IPS DF 6.9 (cell line): ENCODE data around the gene BRD3.

Experiments used
- DNase-seq: peaks from one replicate; pipeline ENCODE4 v3.0.0-alpha.2; 2013; ENCODE audit warnings: low read depth, low spot score
- H3K27ac ChIP-seq: one replicate; pipeline ENCODE4 v1.5.1; 2013; ENCODE audit warnings: low read length, control low read depth
- H3K27me3 ChIP-seq: 2 replicates; pipeline ENCODE4 v1.6.1; 2013; ENCODE audit warnings: mild to moderate bottlenecking, low read length; ENCODE audit not compliant: control insufficient read depth, insufficient read depth
- H3K36me3 ChIP-seq: 2 replicates; pipeline ENCODE4 v1.6.1; 2013; ENCODE audit warnings: low read length; ENCODE audit not compliant: control insufficient read depth, insufficient read depth
- H3K4me1 ChIP-seq: 2 replicates; pipeline ENCODE4 v1.6.1; 2013; ENCODE audit warnings: low read length; ENCODE audit not compliant: control insufficient read depth, insufficient read depth
- H3K4me3 ChIP-seq: 2 replicates; pipeline ENCODE4 v1.5.1; 2013; ENCODE audit warnings: mild to moderate bottlenecking, low read length
- H3K9me3 ChIP-seq: 2 replicates; pipeline ENCODE4 v1.6.1; 2013; ENCODE audit warnings: low read length, inconsistent platforms; ENCODE audit not compliant: control insufficient read depth, insufficient read depth
- WGBS: extraction: QIAGEN DNeasy Blood & Tissue Kit; methylation state at CpG from one replicate; pipeline ENCODE4 v1.1.7; 2013; ENCODE audit warnings: mixed read lengths, missing lambda C conversion rate; ENCODE audit not compliant: insufficient read length, insufficient coverage; 5-methylcytosine and 5-hydroxymethylcytosine counted together

The BRD3 gene

GRCh38 chr9:134060546-134060945, 7.3 kb downstream of the BRD3 start:
- Histone ChIP-seq H3K9me3 (no peaks in the 10 kb centered on the region), H3K27ac (no peak overlapping the region), H3K4me1 (peaks cover 1% of the 10 kb centered on the region; the same call in 1 of the 2 replicates), H3K36me3 (no peaks in the 10 kb centered on the region), H3K4me3 (no peak overlapping the region), H3K27me3 (no peaks in the 10 kb centered on the region)
- no CpG with 5 or more reads among the region's 4 CpGs for WGBS
- no peak for DNase-seq

- Histone ChIP-seq H3K27ac (no peak overlapping the region), H3K36me3 (no peaks in the 10 kb centered on the region), H3K4me1 (no peaks in the 10 kb centered on the region; the same call in 1 of the 2 replicates), H3K9me3 (no peaks in the 10 kb centered on the region), H3K27me3 (no peaks in the 10 kb centered on the region), H3K4me3 (no peak overlapping the region)
- WGBS = no CpG with 5 or more reads among the region's 17 CpGs
- no peak for DNase-seq
These were observed 8.0 kb downstream of the BRD3 start for GRCh38 chr9:134059661-134060395.

GRCh38 chr9:134059188-134059641, 8.6 kb downstream of the BRD3 start:
- Histone ChIP-seq H3K4me1 (no peaks in the 10 kb centered on the region; the same call in 1 of the 2 replicates), H3K27ac (no peak overlapping the region), H3K9me3 (no peaks in the 10 kb centered on the region), H3K27me3 (no peaks in the 10 kb centered on the region), H3K4me3 (no peak overlapping the region), H3K36me3 (no peaks in the 10 kb centered on the region)
- DNase-seq = no peak
- no CpG with 5 or more reads among the region's 16 CpGs for WGBS

- no peaks in the 10 kb centered on the region; the same call in 1 of the 2 replicates for H3K4me1 ChIP-seq
- H3K27me3 ChIP-seq = no peaks in the 10 kb centered on the region
- no CpG with 5 or more reads among the region's 7 CpGs for WGBS
- no peak overlapping the region for H3K27ac ChIP-seq
- no peak overlapping the region for H3K4me3 ChIP-seq
- H3K9me3 ChIP-seq = no peaks in the 10 kb centered on the region
- no peak for DNase-seq
- H3K36me3 ChIP-seq = no peaks in the 10 kb centered on the region; the same call in 1 of the 2 replicates
These were observed 9.1 kb downstream of the BRD3 start for GRCh38 chr9:134058716-134059115.

GRCh38 chr9:134057751-134058701, 9.8 kb downstream of the BRD3 start:
- Histone ChIP-seq H3K27me3 (no peaks in the 10 kb centered on the region), H3K4me3 (no peak overlapping the region), H3K36me3 (no peaks in the 10 kb centered on the region; the same call in 1 of the 2 replicates), H3K9me3 (no peaks in the 10 kb centered on the region), H3K27ac (no peak overlapping the region), H3K4me1 (no peaks in the 10 kb centered on the region; the same call in 1 of the 2 replicates)
- no CpG with 5 or more reads among the region's 28 CpGs for WGBS
- DNase-seq = no peak

- no peak overlapping the region for H3K27ac ChIP-seq
- H3K4me3 ChIP-seq = no peak overlapping the region
- no peaks in the 10 kb centered on the region for H3K9me3 ChIP-seq
- H3K36me3 ChIP-seq = no peaks in the 10 kb centered on the region; the same call in none of the 2 replicates
- H3K4me1 ChIP-seq = no peaks in the 10 kb centered on the region; the same call in 1 of the 2 replicates
- H3K27me3 ChIP-seq = no peaks in the 10 kb centered on the region
- no peak for DNase-seq
- no CpG with 5 or more reads among the region's 13 CpGs for WGBS
These were observed 10.5 kb downstream of the BRD3 start for GRCh38 chr9:134057307-134057657.

- no CpG with 5 or more reads among the region's 23 CpGs for WGBS
- H3K4me1 ChIP-seq = no peaks in the 10 kb centered on the region; the same call in 1 of the 2 replicates
- no peaks in the 10 kb centered on the region for H3K9me3 ChIP-seq
- DNase-seq = no peak
- no peak overlapping the region for H3K4me3 ChIP-seq
- H3K27ac ChIP-seq = no peak overlapping the region
- peaks cover 2% of the 10 kb centered on the region for H3K36me3 ChIP-seq
- no peaks in the 10 kb centered on the region for H3K27me3 ChIP-seq
These were observed 11.1 kb downstream of the BRD3 start for GRCh38 chr9:134056483-134057306.

- no peak overlapping the region for H3K27ac ChIP-seq
- no CpG with 5 or more reads among the region's 13 CpGs for WGBS
- H3K27me3 ChIP-seq = no peaks in the 10 kb centered on the region
- H3K4me1 ChIP-seq = no peaks in the 10 kb centered on the region; the same call in 1 of the 2 replicates
- H3K9me3 ChIP-seq = no peaks in the 10 kb centered on the region
- DNase-seq = no peak
- H3K4me3 ChIP-seq = no peak overlapping the region
- peaks cover 6% of the 10 kb centered on the region for H3K36me3 ChIP-seq
These were observed 11.8 kb downstream of the BRD3 start for GRCh38 chr9:134055981-134056461.

- WGBS = no CpG with 5 or more reads among the region's 28 CpGs
- Histone ChIP-seq H3K4me1 (no peaks in the 10 kb centered on the region; the same call in 1 of the 2 replicates), H3K36me3 (peaks cover 15% of the 10 kb centered on the region), H3K9me3 (no peaks in the 10 kb centered on the region), H3K27me3 (no peaks in the 10 kb centered on the region), H3K4me3 (no peak overlapping the region), H3K27ac (no peak overlapping the region)
- no peak for DNase-seq
These were observed 12.7 kb downstream of the BRD3 start for GRCh38 chr9:134054891-134055811.
